HG02623 (cell line): ENCODE results near the gene IDUA.

Experiments used
- ATAC-seq: cut with Tn5 transposase; IDR thresholded peaks from one replicate; pipeline ENCODE4 v1.9.1; 2021; ENCODE audit warnings: moderate library complexity; ENCODE audit not compliant: unreplicated experiment

IDUA gene

DNA sequence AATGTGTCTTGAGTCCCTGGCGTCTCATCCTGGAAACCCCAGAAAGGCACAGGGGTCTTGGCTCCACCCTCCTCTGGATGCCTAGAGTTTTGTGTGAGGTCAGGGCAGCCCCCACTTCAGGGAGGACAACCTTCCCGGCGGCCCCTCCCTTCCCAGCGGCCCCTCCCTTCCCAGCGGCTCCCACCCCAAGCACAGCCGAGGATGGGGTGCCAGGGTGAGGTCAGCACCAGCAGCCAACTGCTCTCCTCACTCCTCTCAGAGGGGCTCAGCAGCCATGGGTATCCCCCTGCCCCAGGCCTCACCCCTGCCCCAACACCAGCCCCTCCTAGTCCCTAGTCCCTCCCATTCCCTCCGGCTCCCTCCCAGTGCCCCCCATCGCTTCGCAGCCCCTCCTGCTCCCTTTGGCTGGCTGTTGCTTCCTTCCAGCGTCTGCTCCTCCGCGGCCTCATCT, 30.9 kb upstream of the IDUA start:
- no peak for ATAC-seq

DNA sequence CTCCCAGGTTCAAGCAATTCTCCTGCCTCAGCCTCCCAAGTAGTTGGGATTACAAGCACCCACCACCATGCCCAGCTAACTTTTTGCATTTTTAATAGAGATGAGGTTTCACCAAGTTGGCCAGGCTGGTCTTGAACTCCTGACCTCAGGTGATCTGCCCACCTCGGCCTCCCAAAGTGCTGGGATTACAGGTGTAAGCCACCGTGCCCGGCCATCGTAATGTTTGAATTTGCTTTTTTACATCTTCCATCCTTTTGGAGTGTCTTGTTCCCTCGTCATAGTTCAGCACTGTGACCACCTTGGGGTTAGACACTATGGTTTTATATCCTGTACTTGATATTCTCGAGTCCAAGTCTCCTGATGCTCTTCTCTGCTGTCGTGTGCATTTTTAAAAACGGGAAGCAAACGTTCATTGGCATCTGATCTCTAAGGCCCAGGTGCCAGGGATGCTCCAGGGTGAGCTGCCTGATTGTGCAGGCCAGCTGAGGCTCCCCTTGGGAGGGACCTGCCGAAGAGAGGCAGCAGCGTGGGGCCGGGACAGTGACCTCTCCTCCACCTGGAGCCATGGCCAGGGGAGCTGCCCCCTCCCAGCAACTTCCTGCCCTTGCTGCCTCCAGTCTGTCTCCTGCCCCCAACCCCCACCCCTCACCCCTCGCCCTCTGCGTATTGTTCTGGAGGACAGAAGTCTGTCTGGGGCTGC, 30.2 kb upstream of the IDUA start:
- ATAC-seq = no peak

DNA sequence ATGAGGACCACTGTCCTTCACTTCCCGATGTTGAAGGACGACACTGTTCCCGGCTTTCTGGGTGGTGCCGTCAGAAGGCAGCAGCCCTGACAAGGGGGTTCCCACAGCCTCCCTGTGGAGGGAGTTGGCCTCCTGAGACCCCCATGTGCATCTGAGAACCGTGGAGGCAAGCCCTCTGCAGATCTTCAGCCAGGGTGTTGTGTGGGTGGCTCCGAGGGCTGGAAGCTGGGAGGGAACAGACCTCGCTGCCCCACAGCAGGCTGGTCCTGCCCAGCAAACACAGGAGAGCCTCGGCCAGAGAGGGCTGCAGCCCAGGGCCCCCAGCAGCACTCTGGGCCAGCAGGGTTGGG, 29.6 kb upstream of the IDUA start:
- no peak for ATAC-seq

DNA sequence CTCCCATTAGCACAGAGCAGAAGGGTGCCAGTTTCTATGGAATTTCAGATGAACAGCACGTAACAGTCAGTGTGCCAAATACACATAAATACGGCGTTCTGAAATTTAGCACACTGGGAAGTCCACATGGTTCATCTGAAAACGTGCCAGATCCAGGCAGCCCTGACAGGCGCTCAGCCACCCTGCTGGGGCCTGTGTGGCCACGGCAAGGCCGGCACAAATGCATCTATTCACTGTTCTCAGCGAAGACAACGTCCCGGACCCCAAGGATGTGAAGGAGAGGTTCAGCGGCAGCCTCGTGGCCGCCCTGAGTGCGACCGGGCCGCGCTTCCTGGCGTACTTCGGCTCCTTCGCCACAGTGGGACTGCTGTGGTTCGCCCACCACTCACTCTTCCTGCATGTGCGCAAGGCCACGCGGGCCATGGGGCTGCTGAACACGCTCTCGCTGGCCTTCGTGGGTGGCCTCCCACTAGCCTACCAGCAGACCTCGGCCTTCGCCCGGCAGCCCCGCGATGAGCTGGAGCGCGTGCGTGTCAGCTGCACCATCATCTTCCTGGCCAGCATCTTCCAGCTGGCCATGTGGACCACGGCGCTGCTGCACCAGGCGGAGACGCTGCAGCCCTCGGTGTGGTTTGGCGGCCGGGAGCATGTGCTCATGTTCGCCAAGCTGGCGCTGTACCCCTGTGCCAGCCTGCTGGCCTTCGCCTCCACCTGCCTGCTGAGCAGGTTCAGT, 29.1 kb upstream of the IDUA start:
- no peak for ATAC-seq

DNA sequence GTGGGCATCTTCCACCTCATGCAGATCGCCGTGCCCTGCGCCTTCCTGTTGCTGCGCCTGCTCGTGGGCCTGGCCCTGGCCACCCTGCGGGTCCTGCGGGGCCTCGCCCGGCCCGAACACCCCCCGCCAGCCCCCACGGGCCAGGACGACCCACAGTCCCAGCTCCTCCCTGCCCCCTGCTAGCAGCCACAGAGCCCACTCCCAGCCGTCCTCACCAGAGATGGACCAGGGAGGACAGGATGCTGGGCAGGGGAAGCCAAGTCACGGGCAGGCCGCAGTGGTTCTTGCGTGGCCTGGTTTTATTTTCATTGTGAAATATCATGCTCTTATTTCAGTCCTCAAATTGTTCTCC, 28.6 kb upstream of the IDUA start:
- ATAC-seq = no peak

DNA sequence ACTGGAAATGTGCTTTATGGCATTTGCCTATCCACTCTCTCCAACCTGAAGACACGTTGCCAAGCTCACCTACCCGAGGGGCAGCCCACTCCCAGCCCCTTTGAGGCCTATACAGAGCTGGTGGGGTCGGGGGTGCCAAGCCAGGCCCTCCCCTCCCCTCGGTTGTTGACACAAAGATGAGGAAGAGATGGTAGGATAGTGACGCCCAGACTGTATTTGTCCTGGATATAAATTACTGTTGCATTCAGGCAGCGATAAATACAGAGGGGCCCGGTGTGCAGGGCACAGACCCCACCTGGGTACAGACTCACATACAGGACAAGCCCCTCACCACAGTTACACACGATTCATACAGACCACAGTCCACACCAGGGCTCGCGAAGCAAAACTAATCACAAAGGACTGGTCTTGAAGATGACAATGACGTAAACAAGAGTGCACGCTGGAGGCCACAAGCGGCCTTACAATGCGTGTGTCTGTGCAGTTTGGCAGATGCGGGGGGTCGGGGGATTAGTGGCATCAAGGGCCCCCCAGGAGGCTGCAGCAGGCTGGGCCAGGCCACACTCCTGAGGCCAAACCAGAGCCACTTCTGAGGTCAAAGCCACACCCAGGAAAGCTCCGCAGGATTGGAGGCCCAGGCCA, 28.0 kb upstream of the IDUA start:
- no peak for ATAC-seq

DNA sequence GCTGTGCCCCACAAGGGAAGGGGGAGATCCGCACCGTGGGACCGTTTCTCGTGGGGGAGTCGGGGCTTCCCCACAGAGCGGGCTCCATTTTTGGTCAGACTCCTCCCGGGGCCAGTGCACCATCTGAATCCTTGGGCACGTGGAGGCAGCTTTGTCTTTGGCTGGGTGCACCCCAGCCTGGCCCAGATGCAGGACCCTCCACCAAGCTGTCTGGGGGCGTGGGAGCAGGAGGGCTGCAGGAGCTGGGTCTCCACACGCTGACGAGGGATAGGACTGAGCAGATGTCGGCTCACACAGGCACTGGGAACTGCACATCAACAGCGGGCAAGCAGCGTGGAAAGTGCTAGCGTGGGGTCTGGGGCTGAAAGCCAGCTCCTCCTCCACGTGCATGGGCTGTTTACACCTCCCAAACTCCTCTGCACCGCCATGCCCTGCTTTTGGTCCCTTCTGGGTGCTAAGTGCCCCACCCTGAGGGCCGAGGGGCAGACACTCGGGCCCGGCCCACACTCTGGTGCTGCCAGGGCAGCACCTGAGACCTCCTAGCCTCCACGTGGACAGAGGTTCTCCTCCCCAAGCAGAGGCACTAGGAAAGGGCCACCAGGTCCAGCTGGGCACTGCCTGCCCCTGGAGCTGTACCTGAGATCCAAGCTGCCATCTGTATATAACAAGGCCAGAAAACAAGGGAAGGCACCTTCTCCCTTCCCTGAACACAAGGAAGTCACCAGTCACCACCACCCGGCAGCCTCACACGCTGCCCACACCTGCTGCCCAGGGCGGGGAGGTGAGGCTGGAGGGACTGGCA, 27.3 kb upstream of the IDUA start:
- no peak for ATAC-seq

DNA sequence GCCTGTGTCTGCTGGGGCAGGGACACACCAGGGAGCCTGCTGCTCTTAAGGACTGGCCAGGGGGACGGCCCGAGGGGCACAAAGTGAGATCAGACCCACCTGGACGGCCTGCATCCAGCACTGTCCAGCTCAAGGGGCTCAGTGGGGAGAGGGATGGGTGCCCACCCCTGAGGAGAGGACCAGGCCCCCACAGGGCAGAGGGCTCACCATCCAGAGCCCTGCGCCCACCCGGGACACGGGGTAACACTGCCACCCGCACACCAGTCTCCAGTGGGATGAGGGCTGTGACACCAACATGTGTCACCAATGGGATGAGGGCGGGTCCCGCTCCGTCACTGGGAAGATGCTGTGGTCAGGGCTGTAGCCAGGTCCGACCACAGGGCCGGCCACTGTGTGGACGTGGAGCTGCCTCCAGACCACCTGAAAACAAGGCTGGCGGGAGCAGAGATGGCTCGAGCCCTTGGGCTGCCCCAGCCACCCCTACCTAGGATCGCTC, 26.7 kb upstream of the IDUA start:
- ATAC-seq = no peak

DNA sequence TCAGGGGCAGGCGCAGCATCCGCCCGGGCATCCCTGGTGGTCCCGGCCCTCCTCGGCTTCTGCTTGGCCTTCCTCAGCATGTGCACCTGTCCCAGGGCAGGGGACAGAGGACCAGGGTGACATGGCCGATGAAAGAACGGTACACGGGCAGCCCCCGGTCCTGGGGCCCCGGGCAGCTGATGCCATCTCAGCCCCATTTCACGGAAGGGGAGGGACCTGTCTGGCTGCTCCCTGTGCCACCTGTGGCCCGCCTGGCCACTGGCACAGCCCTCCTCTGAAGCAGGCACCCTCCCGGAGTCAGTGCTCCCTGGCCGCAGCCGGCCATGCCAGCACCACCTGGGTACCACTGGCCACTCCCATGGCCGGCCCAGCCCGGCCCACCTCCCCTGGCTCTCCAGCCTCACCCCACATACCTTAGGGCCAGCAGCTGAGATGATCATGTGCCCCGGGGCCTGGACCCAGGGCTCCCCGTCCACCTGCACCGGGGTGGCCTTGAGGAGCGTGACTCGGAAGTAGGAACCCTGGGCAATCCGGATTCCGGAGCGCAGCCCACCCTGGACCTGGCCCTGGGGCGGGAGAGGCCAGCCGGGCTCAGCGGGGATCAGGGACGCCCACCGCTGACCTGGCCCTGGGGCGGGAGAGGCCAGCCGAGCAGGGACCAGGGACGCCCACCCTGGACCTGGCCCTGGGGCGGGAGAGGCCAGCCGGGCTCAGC, 26.1 kb upstream of the IDUA start:
- ATAC-seq = no peak

DNA sequence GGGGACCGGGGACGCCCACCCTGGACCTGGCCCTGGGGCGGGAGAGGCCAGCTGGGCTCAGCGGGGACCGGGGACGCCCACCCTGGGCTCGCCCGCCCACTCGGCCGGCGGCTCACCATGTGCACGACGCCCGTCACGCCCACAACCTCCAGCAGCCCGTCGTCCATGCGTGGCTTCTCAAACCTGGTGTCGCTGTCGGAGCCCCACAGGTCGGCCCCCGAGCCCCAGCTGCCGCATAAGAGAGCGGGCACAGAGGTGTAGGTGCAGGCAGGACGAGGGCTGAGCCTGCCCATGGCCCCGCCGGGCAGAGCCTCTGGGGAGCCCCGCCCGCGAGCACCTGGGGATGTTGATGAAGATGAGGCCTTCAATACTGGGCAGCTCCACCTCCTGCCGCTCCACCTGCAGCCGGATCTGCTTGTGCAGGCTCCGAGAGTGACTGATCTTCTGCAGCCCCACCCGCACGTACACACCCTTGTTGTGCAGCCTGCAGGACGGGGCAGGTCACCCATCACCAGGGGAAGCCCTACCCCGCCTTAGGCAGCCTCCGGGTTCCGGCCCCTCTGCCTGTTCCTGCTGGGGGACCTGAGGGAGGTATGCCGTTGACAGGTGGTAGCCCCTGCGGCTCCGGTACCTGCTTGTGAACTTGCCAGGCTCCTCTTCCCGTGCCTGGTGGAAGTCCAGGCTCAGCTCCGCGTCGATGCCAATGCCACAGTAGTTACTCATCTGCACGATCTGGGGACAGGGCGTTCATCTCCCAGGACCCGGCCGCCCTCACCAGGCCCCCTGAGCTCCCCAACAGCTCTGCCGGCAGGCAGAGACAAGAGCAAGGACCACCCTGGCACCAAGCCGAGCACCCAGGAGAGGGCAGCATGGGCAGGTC, 25.3 kb upstream of the IDUA start:
- no peak for ATAC-seq

DNA sequence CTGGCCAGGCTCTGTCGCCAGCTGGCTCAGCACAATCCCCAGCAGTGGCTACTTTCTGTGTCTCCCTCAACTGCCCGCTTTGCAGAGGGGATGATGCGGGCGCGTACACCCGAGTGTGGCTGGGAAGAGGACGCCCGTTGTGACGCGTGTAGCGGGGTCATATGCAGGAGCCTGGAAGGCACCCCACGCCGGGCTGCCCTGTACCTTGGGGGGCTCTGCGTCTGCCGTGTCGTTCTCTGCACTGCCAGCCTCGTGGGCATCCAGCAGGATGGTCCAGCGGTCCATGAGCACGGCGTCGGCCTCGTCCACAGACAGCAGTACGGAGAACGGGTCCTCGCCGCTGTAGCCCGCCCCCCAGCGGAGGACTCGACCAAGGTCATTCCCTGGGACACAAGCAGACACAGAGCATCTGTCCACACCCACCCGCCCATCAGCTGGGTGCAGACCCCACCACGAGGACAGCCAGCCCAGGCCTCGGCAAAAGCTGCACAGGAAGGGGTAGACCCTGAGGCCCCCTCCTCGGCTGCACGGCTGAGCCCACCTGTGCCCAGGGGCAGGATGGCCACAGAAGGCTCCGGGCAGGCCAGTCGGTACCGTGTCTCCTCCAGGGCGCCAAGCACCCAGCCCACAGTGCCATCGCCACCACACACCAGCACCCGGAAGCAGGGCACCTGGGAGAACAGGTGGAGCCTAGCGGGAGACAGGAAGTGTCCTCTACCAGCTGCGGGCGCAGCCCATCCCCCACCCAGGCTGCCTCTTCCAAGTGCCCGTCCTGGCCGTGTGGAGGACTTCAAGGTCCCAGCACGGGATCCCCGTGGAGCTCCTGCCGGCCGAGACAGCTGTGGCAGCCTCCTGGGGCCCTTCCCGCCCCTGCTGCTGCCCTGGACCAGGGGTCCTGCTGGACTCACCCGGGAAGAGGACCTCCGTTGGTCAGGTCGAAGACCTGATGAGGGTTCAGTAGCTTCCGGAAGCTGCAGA, 24.3 kb upstream of the IDUA start:
- ATAC-seq = no peak

DNA sequence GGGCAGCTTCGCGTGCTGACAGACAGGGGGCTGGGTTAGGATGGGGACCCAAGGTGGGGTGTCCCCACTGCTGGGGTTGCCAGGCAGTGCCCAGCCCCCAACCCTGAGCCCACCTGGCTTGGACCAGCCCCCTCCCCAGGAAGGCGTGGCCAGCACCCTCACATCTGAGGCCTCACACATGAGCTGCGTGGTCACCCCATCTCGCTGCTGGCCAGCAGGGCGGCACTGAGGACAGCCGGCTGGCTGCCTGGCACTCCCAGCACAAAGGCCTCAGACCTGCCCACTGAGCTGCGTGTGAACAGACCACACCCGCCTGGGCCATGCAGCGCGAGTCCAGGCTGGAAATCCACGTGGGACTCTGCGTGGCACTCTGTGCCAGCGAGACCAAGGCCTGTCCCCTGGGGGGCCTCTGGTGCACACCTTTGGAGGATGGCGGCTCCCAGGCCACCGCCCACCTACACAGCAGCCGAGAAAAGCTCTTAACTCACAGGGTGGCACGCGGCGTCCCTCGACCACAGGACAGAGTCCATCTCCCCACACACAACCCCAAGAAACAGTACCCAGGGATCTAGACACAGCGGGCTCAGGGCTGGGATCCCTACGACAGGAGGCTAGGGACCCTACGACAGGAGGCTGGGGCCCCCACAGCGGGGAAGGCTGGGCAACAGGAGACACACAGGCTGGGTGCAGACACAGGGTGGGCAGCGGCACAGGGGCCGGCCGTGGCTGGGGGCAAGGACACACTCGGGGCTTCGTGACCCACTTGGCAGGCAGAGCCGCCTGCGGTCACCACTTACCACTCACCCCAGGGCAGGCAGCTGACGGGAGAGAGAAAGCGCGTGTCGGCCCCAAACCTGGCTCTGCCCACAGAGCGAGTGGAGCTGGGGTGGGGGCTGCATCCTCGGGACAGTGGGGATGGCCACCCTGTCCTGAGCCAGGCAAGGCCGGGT, 23.3 kb upstream of the IDUA start:
- ATAC-seq = no peak

DNA sequence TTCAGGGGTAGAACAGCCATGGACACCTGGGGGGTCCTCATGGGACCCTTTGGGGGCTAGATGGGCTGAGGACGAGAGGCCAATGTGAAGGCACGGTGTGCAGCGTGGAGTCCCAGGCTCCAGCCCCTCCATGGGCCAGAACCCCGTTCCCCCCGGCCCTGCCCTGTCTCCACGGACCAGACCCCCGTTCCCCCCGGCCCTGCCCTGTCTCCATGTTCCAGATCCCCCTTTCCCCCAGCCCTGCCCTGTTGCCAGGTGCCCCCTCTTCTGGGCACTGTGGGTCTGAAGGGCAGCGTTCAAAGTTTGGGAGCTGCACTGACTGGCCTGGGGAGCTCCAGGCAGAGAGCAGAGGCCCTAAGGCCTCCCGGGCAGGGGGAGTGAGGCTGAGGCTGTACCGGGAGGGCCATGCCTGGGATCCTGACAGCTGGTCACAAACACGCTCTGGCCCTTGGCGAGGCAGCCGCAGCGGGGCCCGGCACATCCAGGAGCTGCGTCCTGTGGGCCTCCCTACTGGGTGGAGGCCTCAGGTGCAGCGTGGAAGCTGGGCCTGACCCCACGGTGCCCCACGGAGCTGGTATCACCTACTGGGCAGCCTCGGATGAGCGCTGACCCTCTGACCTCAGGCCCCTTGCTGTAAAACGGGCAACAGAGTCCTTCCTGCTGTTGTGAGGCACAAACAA, 22.4 kb upstream of the IDUA start:
- no peak for ATAC-seq

DNA sequence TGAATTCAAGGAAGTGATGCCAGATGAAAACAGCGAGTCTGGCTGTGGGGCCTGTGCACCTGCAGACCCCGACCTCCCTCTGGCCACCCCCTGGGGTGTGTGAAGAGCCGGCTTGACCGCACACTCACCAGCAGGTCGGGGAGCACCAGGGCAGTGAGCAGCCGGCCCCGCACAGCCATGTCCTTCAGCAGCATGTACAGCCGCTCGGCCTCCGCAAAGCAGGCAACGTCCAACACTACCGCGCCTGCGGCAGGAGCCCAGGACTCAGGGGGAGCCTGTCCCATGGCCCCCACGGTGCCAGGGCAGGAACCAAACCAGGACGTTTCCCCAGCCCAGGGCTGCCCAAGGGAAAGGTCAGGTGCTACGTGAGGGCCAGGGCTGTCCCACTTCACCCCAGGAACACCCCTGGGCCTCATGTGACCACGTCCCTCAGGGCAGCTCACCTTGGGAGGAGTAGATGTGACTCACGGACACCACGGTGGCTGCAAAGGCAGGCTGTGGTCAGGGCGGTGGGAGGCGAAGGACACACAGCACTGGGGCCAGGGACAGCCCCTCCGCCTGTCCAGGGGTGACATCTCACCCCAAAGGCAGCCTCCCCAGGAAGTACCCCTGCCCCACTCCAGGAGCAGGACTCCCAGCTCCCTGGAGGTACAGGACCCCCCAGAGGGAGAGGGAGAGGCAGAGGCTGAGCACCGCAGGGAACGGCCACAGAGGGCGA, 21.6 kb upstream of the IDUA start:
- ATAC-seq = no peak

DNA sequence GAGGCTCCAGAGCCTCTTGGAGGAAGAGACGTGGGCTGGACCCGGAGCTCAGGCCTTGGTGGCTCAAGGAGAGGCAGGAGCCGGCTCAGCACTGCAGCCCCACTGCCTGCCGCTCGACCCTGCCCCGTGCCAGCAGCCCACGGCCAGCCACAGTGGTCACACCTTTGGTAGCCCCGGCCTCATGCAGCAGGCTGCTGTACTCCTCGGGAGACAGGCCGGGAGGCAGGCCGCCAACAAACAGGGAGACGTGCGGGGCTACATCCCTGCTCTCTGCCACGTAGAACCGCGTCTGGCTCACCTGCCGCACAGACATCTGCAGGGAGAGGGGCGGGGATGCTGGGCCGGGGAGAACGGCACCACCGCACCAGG, 21.1 kb upstream of the IDUA start:
- no peak for ATAC-seq
